Measurements from ENCODE around the gene NFKBIA. TPM values are rescaled to one million over a fixed set of nuclear protein-coding genes. Genes with fewer than 3 reads are reported as not detected.

Gene NFKBIA
- total and polyA plus RNA-seq, 2 of the 8 experiments (the other 6 are each of a cell fraction or from before 2014, with no cell fraction given): 25.9 to 49.7 TPM

DNA sequence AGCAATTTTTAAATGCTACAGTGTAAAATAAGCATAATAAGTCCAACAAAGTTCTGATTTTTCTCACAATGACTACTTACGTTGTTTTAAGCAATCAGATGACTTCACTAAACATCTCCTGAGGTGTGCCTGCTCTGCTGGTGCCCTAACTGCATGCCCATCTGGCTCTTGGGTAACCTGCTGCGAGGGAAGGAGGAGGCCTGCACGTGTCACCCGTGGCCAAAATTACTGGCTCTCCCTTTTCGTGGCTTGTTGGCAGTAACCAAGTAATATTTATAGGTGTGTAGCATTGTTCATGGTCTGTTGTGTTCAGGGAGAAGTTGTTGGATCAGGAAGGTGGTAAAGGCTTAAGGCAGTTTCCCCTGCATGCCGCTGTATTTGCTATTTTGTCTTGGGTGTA is 6.3 kb upstream of the NFKBIA start:
- H3K4me1 ChIP-seq (replicated peaks in 1 of 4; ENCODE audit: control insufficient read depth in 3 of 4, insufficient read depth in 4 of 4, low read length in 3 of 4): peaks cover 0 to 9% (median under 1%) of the 10 kb centered on the region in 4 experiments; a peak in 5 of 7 replicates
- no peaks in the 10 kb centered on the region for H3K79me1 ChIP-seq (ENCODE audit: low read depth, low read length)
- no peak overlapping the region for H3K9ac ChIP-seq (replicated peaks in 1 of 4; ENCODE audit: extremely low read depth in 1 of 4, low read depth in 3 of 4, low read length in 3 of 4)
- TF ChIP-seq, protein P1, sequence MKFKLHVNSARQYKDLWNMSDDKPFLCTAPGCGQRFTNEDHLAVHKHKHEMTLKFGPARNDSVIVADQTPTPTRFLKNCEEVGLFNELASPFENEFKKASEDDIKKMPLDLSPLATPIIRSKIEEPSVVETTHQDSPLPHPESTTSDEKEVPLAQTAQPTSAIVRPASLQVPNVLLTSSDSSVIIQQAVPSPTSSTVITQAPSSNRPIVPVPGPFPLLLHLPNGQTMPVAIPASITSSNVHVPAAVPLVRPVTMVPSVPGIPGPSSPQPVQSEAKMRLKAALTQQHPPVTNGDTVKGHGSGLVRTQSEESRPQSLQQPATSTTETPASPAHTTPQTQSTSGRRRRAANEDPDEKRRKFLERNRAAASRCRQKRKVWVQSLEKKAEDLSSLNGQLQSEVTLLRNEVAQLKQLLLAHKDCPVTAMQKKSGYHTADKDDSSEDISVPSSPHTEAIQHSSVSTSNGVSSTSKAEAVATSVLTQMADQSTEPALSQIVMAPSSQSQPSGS (IDR thresholded peaks at IDR 0.05; ENCODE audit: low read length): no peak
- no peak for TF ChIP-seq SP4 (IDR thresholded peaks at IDR 0.05; ENCODE audit: low read length)
- no peak for TF ChIP-seq KDM4A (IDR thresholded peaks at IDR 0.05; ENCODE audit: low read depth, low read length, severe bottlenecking)
- WGBS, 2 experiments (ENCODE audit: extremely low coverage in 1 of 2, insufficient coverage in 1 of 2, insufficient read length in 1 of 2, insufficient replicate concordance in 2 of 2, low coverage in 1 of 2, low lambda C conversion rate in 2 of 2, missing lambda C conversion rate in 1 of 2): 91% methylated on average over 6 of the region's 6 CpGs; no CpG with 5 or more reads in 1 of the 2 experiments
- no peak overlapping the region for H3K27ac ChIP-seq (ENCODE audit: low read depth, low read length)
- no peak overlapping the region for H3K18ac ChIP-seq (ENCODE audit: extremely low read depth, low read length)
- no peak overlapping the region for H4K91ac ChIP-seq (replicated peaks; ENCODE audit: insufficient read length, low read length)
- no peak overlapping the region for H3K56ac ChIP-seq (replicated peaks; ENCODE audit: insufficient read length, low read depth, low read length)
- H3K23ac ChIP-seq (ENCODE audit: insufficient read length): no peak overlapping the region
- no peak overlapping the region for H3K4me2 ChIP-seq (ENCODE audit: insufficient read depth in 1 of 2, low read depth in 2 of 2, low read length in 2 of 2)
- H2BK5ac ChIP-seq (ENCODE audit: low read depth, low read length): no peak overlapping the region
- H3K14ac ChIP-seq (ENCODE audit: insufficient read length): no peak overlapping the region
- H3K4me3 ChIP-seq (ENCODE audit: extremely low read depth in 1 of 4, insufficient read depth in 2 of 4, low read depth in 3 of 4, low read length in 4 of 4): no peak overlapping the region
- no peaks in the 10 kb centered on the region for H3K79me2 ChIP-seq (ENCODE audit: control insufficient read depth in 1 of 2, insufficient read depth in 2 of 2, low read length in 2 of 2)
- H2BK12ac ChIP-seq (ENCODE audit: low read depth, low read length): no peak overlapping the region
- ChIA-PET CTCF (ENCODE audit: partially characterized antibody) (interaction anchor here (0.6 to 14.2 kb wide), 5 partner anchors 12 to 268 kb away, joined by 3 to 198 read pairs (median 15); no protein-coding TSS in a partner anchor), POLR2A (ENCODE audit: partially characterized antibody) (no interaction called here)
- no peak overlapping the region for H4K5ac ChIP-seq (ENCODE audit: insufficient read length, low read depth, low read length)
- H2BK15ac ChIP-seq (ENCODE audit: low read length): no peak overlapping the region
- H2BK20ac ChIP-seq (ENCODE audit: low read length): no peak overlapping the region
- H3K4ac ChIP-seq (replicated peaks; ENCODE audit: insufficient read length, low read depth, low read length): no peak overlapping the region
- H3K36me3 ChIP-seq (ENCODE audit: control insufficient read depth in 2 of 4, insufficient read depth in 4 of 4, low read length in 3 of 4): no peaks in the 10 kb centered on the region
- H2BK120ac ChIP-seq (replicated peaks; ENCODE audit: low read depth, low read length): no peak overlapping the region
- H2AK5ac ChIP-seq (ENCODE audit: low read depth, low read length): no peak overlapping the region
- DNase-seq (ENCODE audit: low read depth in 1 of 2, low spot score in 2 of 2) (no peak), FAIRE-seq (no peak)
- no peaks in the 10 kb centered on the region for H4K20me1 ChIP-seq (replicated peaks in 1 of 2; ENCODE audit: control insufficient read depth in 1 of 2, insufficient read depth in 2 of 2, low read length in 2 of 2)
- no peak overlapping the region for H4K8ac ChIP-seq (ENCODE audit: extremely low read depth, insufficient read depth, low read length)
- H3K27me3 ChIP-seq (replicated peaks in 1 of 4; ENCODE audit: control insufficient read depth in 3 of 4, extremely low read depth in 1 of 4, insufficient read depth in 3 of 4, low read length in 3 of 4): no peaks in the 10 kb centered on the region
- no peak overlapping the region for H2AFZ ChIP-seq (ENCODE audit: low read length)
- no peaks in the 10 kb centered on the region for H3K9me3 ChIP-seq (ENCODE audit: insufficient read depth in 2 of 2, low read depth in 1 of 2, low read length in 1 of 2)
- no peaks in the 10 kb centered on the region for H3K23me2 ChIP-seq (ENCODE audit: low read depth, low read length)

All from H1 (cell line).